ENCODE data around the gene MMP25.
"Not testable (repeated sequence)": the region's sequence is repeated elsewhere in the genome, so short reads cannot be mapped to it uniquely, and the experiment has no call there.

Gene MMP25

GRCh38 chr16:3030222-3031212 is 15.8 kb upstream of the MMP25 start:
- DNase-seq = no peak

DNA sequence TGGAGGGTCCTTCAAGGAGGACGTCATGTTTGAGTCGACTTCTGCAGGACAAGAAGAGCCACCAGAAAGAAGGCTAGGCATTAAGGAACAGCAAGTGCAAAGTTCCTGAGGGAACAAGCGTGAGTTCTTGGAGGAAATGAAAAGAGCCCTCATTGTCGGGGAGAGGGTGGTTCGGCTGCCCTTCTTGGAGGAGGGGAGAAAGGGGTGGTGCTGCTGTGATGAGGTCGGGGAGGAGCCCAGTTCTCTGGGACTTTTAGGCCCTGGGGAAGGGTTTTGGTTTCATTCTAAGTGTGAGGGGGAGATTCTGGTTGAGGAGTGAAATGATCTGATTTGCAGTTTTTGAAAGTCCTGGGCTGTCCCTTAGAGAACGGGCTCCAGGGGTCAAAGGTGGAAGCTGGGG is 13.7 kb upstream of the MMP25 start:
- no peak for DNase-seq

DNA sequence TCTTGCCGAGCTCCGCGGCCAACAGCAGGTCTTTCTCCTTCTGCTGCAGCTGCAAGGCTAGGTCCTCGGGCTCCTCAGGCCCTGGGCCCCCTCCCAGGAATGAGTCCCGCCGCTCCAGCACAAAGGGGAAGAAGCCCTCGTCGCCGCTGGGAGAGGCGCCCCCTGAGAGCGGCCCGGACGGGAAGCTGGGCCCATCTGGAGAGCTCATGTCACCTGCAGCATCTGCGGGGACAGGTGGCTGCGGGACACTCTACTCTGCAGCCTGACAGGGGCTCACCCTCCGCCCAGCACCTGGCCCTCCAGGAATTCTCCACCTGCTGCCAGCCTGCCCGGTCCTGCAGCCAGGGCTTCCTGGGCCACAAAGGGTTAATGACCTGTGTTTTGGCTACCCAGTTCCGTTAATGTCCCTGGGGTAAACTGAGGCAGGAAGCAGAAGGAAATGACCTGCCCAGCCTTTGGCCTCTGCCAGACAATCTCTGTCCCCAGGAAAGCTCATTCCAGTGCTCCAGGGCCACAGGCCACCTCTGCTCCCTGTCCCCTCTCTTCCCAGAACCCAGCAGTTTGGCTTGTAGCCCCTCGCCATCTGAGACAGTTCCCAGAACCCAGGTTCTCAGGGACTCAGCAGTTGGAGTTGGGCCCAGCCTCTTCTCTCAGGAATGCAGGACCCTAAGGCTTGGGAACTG is 10.9 kb upstream of the MMP25 start:
- no peak for DNase-seq

- no peak for DNase-seq
Measured at GRCh38 chr16:3035972-3036725, 10.2 kb upstream of the MMP25 start.

- DNase-seq = no peak
Measured at GRCh38 chr16:3036726-3037315, 9.5 kb upstream of the MMP25 start, which contains the start of gene BICDL2. Gene BICDL2, minus strand, starts transcription at chr16:3036944. Its CDS starts 1,448 bp downstream, at chr16:3035496.

- DNase-seq = no peak
Measured at GRCh38 chr16:3038256-3038655, 8.1 kb upstream of the MMP25 start.

- no peak for DNase-seq
Measured at GRCh38 chr16:3038896-3039295, 7.5 kb upstream of the MMP25 start.

GRCh38 chr16:3042376-3042775 is 4.0 kb upstream of the MMP25 start:
- no peak for DNase-seq

GRCh38 chr16:3044708-3045107 is 1.7 kb upstream of the MMP25 start:
- DNase-seq = no peak

DNA sequence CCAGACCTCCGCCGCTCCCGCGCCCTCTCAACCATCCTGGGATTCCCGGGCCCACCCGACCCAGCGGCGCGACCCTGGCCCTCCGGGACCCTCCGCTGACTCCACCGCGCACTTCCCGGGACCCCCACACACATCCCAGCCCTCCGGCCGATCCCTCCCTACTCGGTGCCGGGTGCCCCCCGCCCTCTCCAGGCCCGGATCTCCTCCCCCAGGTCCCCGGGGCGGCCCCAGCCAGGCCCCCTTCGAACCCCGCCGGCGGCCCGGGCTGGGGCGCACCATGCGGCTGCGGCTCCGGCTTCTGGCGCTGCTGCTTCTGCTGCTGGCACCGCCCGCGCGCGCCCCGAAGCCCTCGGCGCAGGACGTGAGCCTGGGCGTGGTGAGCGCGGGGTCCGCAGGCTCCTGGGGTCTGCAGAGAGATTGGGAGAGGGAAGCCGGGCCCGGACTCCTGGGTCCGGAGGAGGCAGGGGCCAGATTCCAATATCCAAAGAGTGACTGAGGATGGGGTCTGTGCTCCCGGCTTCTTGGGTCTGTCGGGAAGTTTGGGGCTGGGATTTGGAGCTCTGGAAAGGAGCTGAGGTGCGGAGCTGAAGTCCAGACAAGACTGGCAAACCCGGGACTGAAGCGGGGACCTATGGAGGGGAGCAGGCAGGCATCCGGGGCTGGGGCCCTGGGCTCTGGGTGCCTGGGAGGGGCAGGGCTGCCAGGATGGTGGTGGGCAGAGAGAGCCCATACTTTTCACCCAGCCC is 453 bp downstream of the MMP25 start:
- DNase-seq = no peak

GRCh38 chr16:3047387-3047720 is 993 bp downstream of the MMP25 start:
- DNase-seq = no peak

GRCh38 chr16:3049921-3050481 is 3.6 kb downstream of the MMP25 start:
- no peak for DNase-seq

DNA sequence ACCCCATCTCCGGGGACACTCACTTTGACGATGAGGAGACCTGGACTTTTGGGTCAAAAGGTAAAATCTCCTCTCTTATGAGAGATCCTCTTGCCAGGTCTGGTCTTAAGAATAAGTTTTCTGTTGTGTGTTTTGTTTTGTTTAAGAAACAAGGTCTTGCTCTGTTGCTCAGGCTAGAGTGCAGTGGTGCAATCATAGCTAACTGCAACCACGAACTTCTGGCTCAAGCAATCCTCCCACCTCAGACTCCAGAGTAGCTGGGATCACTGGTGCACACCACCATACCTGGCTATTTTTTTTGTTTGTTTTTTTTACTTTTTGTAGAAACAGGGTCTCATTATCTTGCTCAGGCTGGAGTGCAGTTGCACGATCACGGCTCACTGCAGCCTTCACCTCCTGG is 4.1 kb downstream of the MMP25 start:
- DNase-seq = no peak

GRCh38 chr16:3051009-3051408 is 4.6 kb downstream of the MMP25 start:
- no peak for DNase-seq

DNA sequence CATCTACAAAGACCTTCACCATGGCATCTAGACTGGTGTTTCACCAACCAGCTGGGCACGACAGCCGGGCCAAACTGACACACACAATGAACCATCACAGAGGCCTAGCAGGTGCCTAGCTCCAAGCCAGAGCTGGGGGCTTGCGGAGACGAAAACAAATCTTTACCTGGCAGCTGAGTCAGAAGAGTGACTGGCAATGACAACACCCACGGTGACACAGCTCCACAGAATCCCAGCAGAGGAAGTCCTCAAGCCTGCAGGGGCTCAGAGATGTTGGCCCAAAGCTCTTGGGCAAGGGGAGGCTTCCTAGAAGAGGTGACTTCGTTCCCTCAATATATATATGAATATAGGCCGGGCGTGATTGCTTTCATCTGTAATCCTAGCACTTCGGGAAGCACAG is 5.1 kb downstream of the MMP25 start:
- DNase-seq = no peak

DNA sequence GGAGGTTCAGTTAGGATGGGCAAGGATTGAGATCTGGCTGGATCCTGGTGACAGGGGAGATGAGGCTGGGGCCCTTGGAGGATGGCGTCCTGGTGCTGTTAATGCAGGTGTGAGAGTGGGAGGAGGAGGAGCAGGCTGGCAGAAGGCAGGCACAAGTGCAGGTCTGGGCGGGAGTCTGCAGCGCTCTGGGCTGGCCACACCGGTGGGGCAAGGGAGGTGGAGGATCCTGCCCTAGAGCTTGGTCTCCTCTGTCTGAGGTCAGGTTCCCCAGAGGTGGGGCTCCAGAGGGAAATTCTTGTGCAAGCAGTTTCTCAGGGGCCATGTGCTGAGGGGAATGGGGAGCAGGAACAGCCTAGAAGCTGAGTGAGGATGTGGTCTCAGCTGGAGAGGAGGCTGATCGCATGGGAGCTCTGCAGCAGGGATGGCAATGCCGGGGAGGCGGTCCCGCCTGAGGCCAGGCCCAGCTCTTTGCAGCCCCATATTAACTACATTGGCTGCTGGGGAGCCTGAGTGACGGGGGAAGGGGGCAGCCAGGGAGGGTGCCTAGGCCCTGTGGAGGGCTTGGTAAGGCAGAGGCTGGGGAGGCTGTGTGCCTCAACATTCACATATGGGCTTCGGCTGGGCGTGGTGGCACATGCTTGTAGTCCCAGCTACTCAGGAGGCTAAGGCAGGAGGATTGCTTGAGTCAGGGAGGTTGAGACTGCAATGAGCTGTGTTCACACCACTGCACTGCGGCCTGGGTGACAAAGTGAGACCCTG is 6.4 kb downstream of the MMP25 start:
- not testable (repeated sequence) for DNase-seq

GRCh38 chr16:3053330-3053710 is 7.0 kb downstream of the MMP25 start:
- not testable (repeated sequence) for DNase-seq

DNA sequence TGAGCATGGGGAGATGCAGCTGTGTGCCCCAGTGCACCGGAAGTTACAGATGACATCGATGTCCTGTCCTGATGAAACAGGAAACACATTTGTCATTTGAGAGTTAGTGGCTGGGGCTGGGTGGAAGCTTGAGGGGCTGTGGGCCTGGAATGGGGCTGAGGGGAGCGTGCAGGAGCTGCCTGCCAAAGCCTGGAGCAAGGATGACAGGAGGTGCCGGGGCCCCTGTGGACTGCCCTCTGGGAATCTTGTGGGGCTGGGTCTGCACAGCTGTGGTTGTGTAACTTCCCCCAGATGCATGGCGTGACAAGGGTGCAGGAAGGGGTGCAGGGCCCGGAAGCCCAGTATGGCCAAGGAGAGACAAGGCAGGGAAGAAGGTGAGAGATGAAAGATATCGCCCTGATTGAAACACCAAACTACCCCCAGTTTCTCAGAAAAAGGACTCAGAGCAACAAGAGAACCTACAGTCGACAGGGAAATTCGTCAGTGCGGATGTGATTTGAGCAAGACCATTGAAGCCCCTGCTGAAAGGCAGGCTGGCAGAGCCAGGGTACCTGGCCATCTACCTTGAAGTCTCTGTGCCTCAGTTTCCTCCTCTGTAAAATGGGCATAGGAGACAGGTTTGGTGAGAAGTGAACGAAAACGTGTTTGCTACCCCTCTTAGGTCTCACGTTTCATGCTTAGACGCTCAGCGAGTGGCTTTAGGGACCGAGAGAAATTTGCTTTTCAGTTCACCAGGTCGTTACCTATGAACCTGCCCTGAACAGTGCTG is 8.8 kb downstream of the MMP25 start:
- no peak for DNase-seq

DNA sequence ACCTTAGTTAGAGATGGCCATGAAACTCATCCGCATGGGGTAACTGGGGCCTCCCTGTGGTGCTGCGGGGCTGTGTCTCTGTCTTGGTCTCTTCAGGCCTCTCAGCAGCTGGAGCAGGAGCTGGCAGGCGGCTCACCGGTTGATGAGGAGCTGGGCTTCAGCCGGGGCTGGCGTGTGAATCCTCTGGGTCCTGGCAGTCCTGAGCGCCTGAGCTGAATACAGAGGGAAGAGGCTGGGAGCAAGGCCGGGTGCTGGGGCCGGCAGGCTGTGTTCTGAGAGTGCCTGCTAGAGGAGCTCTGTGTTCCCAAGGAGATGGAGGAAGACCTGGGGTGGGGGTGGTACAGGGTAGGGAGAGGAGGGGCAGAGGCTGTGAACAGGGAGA is 9.4 kb downstream of the MMP25 start:
- not testable (repeated sequence) for DNase-seq
